ENCODE data around the gene SYT1.

Gene SYT1

DNA sequence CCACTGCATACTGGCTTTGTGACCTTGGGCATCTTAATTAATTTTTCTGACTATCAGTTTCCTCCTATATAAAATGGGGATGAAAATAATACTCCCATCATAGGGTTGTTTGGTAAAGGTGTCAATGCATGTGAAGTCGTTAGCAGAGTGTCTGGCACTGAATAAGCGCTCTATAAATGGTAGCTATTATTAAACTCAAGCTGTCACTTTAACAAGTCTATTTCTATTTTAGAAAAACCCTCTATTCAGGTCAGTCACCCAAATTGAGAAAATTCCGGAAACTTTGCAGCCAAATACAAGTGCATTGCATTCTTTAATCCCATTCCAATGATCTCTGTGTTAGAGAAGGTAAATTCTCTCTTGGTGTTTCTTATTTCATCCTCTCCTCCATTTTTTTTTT, 363.1 kb downstream of the SYT1 start:
- no peak overlapping the region for H3K4ac ChIP-seq (ENCODE audit: low read depth in 1 of 2, low read length in 2 of 2)
- no peaks in the 10 kb centered on the region for H3K4me1 ChIP-seq (ENCODE audit: control insufficient read depth, insufficient read depth, low read depth, low read length)
- H2BK5ac ChIP-seq (ENCODE audit: low read depth, low read length, poor library complexity, severe bottlenecking): no peak overlapping the region
- no peak overlapping the region for H3K27ac ChIP-seq (ENCODE audit: low read length, poor library complexity, severe bottlenecking)
- DNase-seq: no peak
- H3K23ac ChIP-seq (ENCODE audit: low read length in 2 of 2): no peak overlapping the region
- no peak overlapping the region for H4K91ac ChIP-seq (ENCODE audit: low read length)
- H3K4me3 ChIP-seq (ENCODE audit: insufficient read depth in 1 of 2, low read depth in 1 of 2, low read length in 2 of 2): no peak overlapping the region
- H3K9ac ChIP-seq (ENCODE audit: low read length): no peak overlapping the region
- H3K14ac ChIP-seq (ENCODE audit: low read length in 2 of 2): no peak overlapping the region
- WGBS: 100% methylated on average over 1 of the region's 3 CpGs
- no peak overlapping the region for H2BK120ac ChIP-seq (ENCODE audit: low read depth, low read length)
- H3K36me3 ChIP-seq (ENCODE audit: control insufficient read depth in 1 of 2, insufficient read depth in 2 of 2, low read depth in 1 of 2, low read length in 2 of 2): peaks cover 0 to 8% of the 10 kb centered on the region in 2 experiments
- peaks cover 2% of the 10 kb centered on the region for H3K79me1 ChIP-seq (replicated peaks; ENCODE audit: low read length, poor library complexity, severe bottlenecking)
- H3K18ac ChIP-seq (ENCODE audit: low read depth in 1 of 2, low read length in 2 of 2): no peak overlapping the region
- no peak overlapping the region for H2BK15ac ChIP-seq (ENCODE audit: low read depth, poor library complexity, severe bottlenecking)
- H2BK12ac ChIP-seq (ENCODE audit: low read length in 2 of 2): no peak overlapping the region
- H3K27me3 ChIP-seq (ENCODE audit: control insufficient read depth in 1 of 2, insufficient read depth in 1 of 2, low read length in 2 of 2): no peaks in the 10 kb centered on the region
- peaks cover 15% of the 10 kb centered on the region for H3K9me3 ChIP-seq (ENCODE audit: control insufficient read depth, low read length)
- no peak overlapping the region for H2AK5ac ChIP-seq (ENCODE audit: low read length, severe bottlenecking)
- H4K8ac ChIP-seq (ENCODE audit: low read length): no peak overlapping the region
- no peak overlapping the region for H2AFZ ChIP-seq (ENCODE audit: low read depth, low read length)
- no peak overlapping the region for H3K4me2 ChIP-seq (ENCODE audit: low read length, poor library complexity, severe bottlenecking)

DNA sequence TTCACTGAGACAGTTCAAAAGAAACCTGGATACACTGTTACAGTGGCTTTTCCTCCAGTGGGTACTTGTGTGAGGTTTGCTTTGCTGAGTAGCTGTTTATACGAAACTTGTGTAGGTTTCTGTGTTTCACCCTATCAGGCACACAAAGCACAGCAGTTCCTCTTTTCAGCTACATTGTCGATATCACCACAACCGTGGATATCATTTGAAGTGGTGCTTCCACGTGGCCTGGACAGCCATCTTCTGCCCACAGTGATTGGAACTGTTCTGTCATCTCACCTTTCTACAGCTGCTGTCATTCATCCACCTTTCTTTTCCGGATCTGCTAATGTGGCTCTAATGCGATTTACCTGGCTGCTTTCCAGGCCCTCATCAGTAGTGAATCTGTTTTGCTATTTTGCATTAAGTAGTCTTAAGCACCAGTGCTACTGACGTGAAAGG, 368.8 kb downstream of the SYT1 start:
- H3K18ac ChIP-seq (ENCODE audit: low read depth in 1 of 2, low read length in 2 of 2): no peak overlapping the region
- H2BK12ac ChIP-seq (ENCODE audit: low read length in 2 of 2): no peak overlapping the region
- H2AK5ac ChIP-seq (ENCODE audit: low read length, severe bottlenecking): no peak overlapping the region
- no peaks in the 10 kb centered on the region for H3K4me1 ChIP-seq (ENCODE audit: control insufficient read depth, insufficient read depth, low read depth, low read length)
- no peak for DNase-seq
- no peak overlapping the region for H2BK5ac ChIP-seq (ENCODE audit: low read depth, low read length, poor library complexity, severe bottlenecking)
- H3K4me2 ChIP-seq (ENCODE audit: low read length, poor library complexity, severe bottlenecking): no peak overlapping the region
- H3K27ac ChIP-seq (ENCODE audit: low read length, poor library complexity, severe bottlenecking): no peak overlapping the region
- no peak overlapping the region for H3K23ac ChIP-seq (ENCODE audit: low read length in 2 of 2)
- H3K4ac ChIP-seq (ENCODE audit: low read depth in 1 of 2, low read length in 2 of 2): no peak overlapping the region
- H2BK15ac ChIP-seq (ENCODE audit: low read depth, poor library complexity, severe bottlenecking): no peak overlapping the region
- H3K9ac ChIP-seq (ENCODE audit: low read length): no peak overlapping the region
- no peak overlapping the region for H2AFZ ChIP-seq (ENCODE audit: low read depth, low read length)
- no peaks in the 10 kb centered on the region for H3K79me1 ChIP-seq (replicated peaks; ENCODE audit: low read length, poor library complexity, severe bottlenecking)
- no peak overlapping the region for H2BK120ac ChIP-seq (ENCODE audit: low read depth, low read length)
- no peak overlapping the region for H4K91ac ChIP-seq (ENCODE audit: low read length)
- no peaks in the 10 kb centered on the region for H3K9me3 ChIP-seq (ENCODE audit: control insufficient read depth, low read length)
- H3K4me3 ChIP-seq (ENCODE audit: insufficient read depth in 1 of 2, low read depth in 1 of 2, low read length in 2 of 2): no peak overlapping the region
- no peak overlapping the region for H4K8ac ChIP-seq (ENCODE audit: low read length)
- no peak overlapping the region for H3K14ac ChIP-seq (ENCODE audit: low read length in 2 of 2)
- H3K27me3 ChIP-seq (ENCODE audit: control insufficient read depth in 1 of 2, insufficient read depth in 1 of 2, low read length in 2 of 2): no peaks in the 10 kb centered on the region
- peaks cover 0 to 3% of the 10 kb centered on the region in 2 experiments for H3K36me3 ChIP-seq (ENCODE audit: control insufficient read depth in 1 of 2, insufficient read depth in 2 of 2, low read depth in 1 of 2, low read length in 2 of 2)
- whole genome bisulfite sequencing: 93% methylated on average over 7 of the region's 7 CpGs

DNA sequence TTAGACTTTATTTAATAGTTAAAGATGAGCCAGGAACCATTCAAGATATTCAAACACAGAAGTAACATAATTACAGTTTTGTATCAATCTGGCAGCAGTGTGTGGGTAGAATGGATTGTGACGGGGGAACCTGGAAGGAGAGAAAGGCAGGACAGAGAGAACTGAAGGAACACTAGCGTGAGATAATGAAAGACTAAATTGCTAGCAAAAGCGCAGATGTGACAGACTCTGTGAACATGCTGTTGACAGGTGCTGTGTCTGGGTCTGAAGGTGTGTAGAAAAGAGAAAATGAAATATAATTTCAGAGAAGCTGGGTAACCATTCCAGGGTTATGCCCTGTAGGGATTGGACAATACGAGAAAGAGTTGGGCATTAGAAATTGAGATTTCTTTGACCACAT, 372.3 kb downstream of the SYT1 start:
- no peaks in the 10 kb centered on the region for H3K4me1 ChIP-seq (ENCODE audit: control insufficient read depth, insufficient read depth, low read depth, low read length)
- H4K8ac ChIP-seq (ENCODE audit: low read length): no peak overlapping the region
- H3K27me3 ChIP-seq (ENCODE audit: control insufficient read depth in 1 of 2, insufficient read depth in 1 of 2, low read length in 2 of 2): no peaks in the 10 kb centered on the region
- no peak overlapping the region for H3K14ac ChIP-seq (ENCODE audit: low read length in 2 of 2)
- no peak overlapping the region for H3K23ac ChIP-seq (ENCODE audit: low read length in 2 of 2)
- H2BK5ac ChIP-seq (ENCODE audit: low read depth, low read length, poor library complexity, severe bottlenecking): no peak overlapping the region
- DNase-seq: no peak
- peaks cover 0 to 3% of the 10 kb centered on the region in 2 experiments for H3K36me3 ChIP-seq (ENCODE audit: control insufficient read depth in 1 of 2, insufficient read depth in 2 of 2, low read depth in 1 of 2, low read length in 2 of 2)
- WGBS: 98% methylated on average over 4 of the region's 4 CpGs
- no peak overlapping the region for H3K18ac ChIP-seq (ENCODE audit: low read depth in 1 of 2, low read length in 2 of 2)
- H3K79me1 ChIP-seq (replicated peaks; ENCODE audit: low read length, poor library complexity, severe bottlenecking): no peaks in the 10 kb centered on the region
- H2AK5ac ChIP-seq (ENCODE audit: low read length, severe bottlenecking): no peak overlapping the region
- no peak overlapping the region for H3K4me2 ChIP-seq (ENCODE audit: low read length, poor library complexity, severe bottlenecking)
- no peak overlapping the region for H3K9ac ChIP-seq (ENCODE audit: low read length)
- no peaks in the 10 kb centered on the region for H3K9me3 ChIP-seq (ENCODE audit: control insufficient read depth, low read length)
- H3K27ac ChIP-seq (ENCODE audit: low read length, poor library complexity, severe bottlenecking): no peak overlapping the region
- no peak overlapping the region for H3K4me3 ChIP-seq (ENCODE audit: insufficient read depth in 1 of 2, low read depth in 1 of 2, low read length in 2 of 2)
- H2BK15ac ChIP-seq (ENCODE audit: low read depth, poor library complexity, severe bottlenecking): no peak overlapping the region
- H3K4ac ChIP-seq (ENCODE audit: low read depth in 1 of 2, low read length in 2 of 2): no peak overlapping the region
- H2BK120ac ChIP-seq (ENCODE audit: low read depth, low read length): no peak overlapping the region
- H4K91ac ChIP-seq (ENCODE audit: low read length): no peak overlapping the region
- H2AFZ ChIP-seq (ENCODE audit: low read depth, low read length): no peak overlapping the region
- no peak overlapping the region for H2BK12ac ChIP-seq (ENCODE audit: low read length in 2 of 2)

DNA sequence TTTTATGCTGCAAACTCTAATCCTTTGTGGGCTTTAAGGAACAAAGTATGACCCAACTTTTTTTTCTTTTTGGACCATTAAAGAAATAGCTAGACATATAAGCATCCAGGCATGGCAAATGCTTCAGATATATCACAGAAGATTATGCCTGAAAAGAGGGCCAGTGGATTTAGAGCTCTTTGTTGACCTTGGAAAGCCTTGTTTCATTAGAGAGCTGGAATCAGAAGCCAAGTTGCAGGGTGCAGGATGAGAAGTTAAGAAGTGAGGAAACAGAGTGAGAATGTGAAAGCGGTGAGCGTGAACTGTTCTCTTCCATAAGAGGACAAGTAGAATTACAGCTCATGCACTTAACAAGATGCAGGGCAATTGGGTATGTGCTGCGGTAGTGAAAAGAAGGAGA, 373.7 kb downstream of the SYT1 start:
- Histone ChIP-seq H3K27ac (ENCODE audit: low read length, poor library complexity, severe bottlenecking) (no peak overlapping the region), H3K4me1 (ENCODE audit: control insufficient read depth, insufficient read depth, low read depth, low read length) (no peaks in the 10 kb centered on the region), H3K18ac (ENCODE audit: low read depth in 1 of 2, low read length in 2 of 2) (no peak overlapping the region), H2AK5ac (ENCODE audit: low read length, severe bottlenecking) (no peak overlapping the region), H2AFZ (ENCODE audit: low read depth, low read length) (no peak overlapping the region), H2BK120ac (ENCODE audit: low read depth, low read length) (no peak overlapping the region), H3K23ac (ENCODE audit: low read length in 2 of 2) (no peak overlapping the region), H3K4ac (ENCODE audit: low read depth in 1 of 2, low read length in 2 of 2) (no peak overlapping the region), H4K91ac (ENCODE audit: low read length) (no peak overlapping the region), H3K79me1 (replicated peaks; ENCODE audit: low read length, poor library complexity, severe bottlenecking) (no peaks in the 10 kb centered on the region), H3K4me2 (ENCODE audit: low read length, poor library complexity, severe bottlenecking) (no peak overlapping the region), H3K14ac (ENCODE audit: low read length in 2 of 2) (no peak overlapping the region), H3K9ac (ENCODE audit: low read length) (no peak overlapping the region), H3K9me3 (ENCODE audit: control insufficient read depth, low read length) (no peaks in the 10 kb centered on the region), H2BK15ac (ENCODE audit: low read depth, poor library complexity, severe bottlenecking) (no peak overlapping the region), H2BK5ac (ENCODE audit: low read depth, low read length, poor library complexity, severe bottlenecking) (no peak overlapping the region), H2BK12ac (ENCODE audit: low read length in 2 of 2) (no peak overlapping the region), H3K36me3 (ENCODE audit: control insufficient read depth in 1 of 2, insufficient read depth in 2 of 2, low read depth in 1 of 2, low read length in 2 of 2) (peaks cover 0 to 3% of the 10 kb centered on the region in 2 experiments), H3K4me3 (ENCODE audit: insufficient read depth in 1 of 2, low read depth in 1 of 2, low read length in 2 of 2) (no peak overlapping the region), H3K27me3 (ENCODE audit: control insufficient read depth in 1 of 2, insufficient read depth in 1 of 2, low read length in 2 of 2) (no peaks in the 10 kb centered on the region), H4K8ac (ENCODE audit: low read length) (no peak overlapping the region)
- DNase-seq: no peak
- WGBS: 94% methylated on average over 2 of the region's 3 CpGs
